GM23338 (cell line): ENCODE data around the gene SLC4A2. TPM values are rescaled to one million over a fixed set of nuclear protein-coding genes. Genes with fewer than 3 reads are reported as not detected.
A peak's percentile ranks its signal among the peaks of the same experiment; 100 is the strongest.

ENCODE experiments used
- ATAC-seq: fragments of 200-7000 bp; cut with Tn5 transposase; 3 replicates; pipeline ENCODE4 v1.9.1; 2020
- DNase-seq: peaks from one replicate; pipeline ENCODE4 v3.0.0-alpha.2; 2015; ENCODE audit warnings: low spot score
- H2AFZ ChIP-seq: fragments of 200-600 bp; sonication (generic); 2 replicates; pipeline ENCODE4 v1.8.0; 2016; ENCODE audit warnings: antibody characterized with exemption, mild to moderate bottlenecking, moderate library complexity
- H3F3A ChIP-seq: fragments of 200-600 bp; sonication (generic); replicated peaks from 2 replicates; pipeline ENCODE4 v1.8.0; 2017; ENCODE audit warnings: antibody characterized with exemption, mixed run types, low read depth
- H3K27ac ChIP-seq: fragments of 200-600 bp; sonication (generic); 2 replicates; pipeline ENCODE4 v1.6.1; 2016; ENCODE audit warnings: low read depth
- H3K27me3 ChIP-seq: fragments of 200-600 bp; sonication (generic); 2 replicates; pipeline ENCODE4 v1.8.0; 2016; ENCODE audit warnings: mild to moderate bottlenecking, mixed run types, moderate library complexity; ENCODE audit not compliant: insufficient read depth
- H3K36me3 ChIP-seq: fragments of 200-600 bp; sonication (generic); 2 replicates; pipeline ENCODE4 v1.8.0; 2016; ENCODE audit warnings: mild to moderate bottlenecking; ENCODE audit not compliant: insufficient read depth
- H3K4me1 ChIP-seq: fragments of 200-600 bp; sonication (generic); 2 replicates; pipeline ENCODE4 v1.8.0; 2016; ENCODE audit warnings: mild to moderate bottlenecking, moderate library complexity; ENCODE audit not compliant: insufficient read depth
- H3K4me2 ChIP-seq: fragments of 200-600 bp; sonication (generic); 2 replicates; pipeline ENCODE4 v1.7.1; 2017; ENCODE audit warnings: mixed run types
- H3K4me3 ChIP-seq: fragments of 200-600 bp; sonication (generic); 2 replicates; pipeline ENCODE4 v1.6.1; 2016; ENCODE audit warnings: mixed run types
- H3K79me2 ChIP-seq: fragments of 200-600 bp; sonication (generic); replicated peaks from 2 replicates; pipeline ENCODE4 v1.8.0; 2017; ENCODE audit warnings: mild to moderate bottlenecking; ENCODE audit not compliant: insufficient read depth
- H3K9me2 ChIP-seq: fragments of 200-600 bp; sonication (generic); 2 replicates; pipeline ENCODE4 v1.8.0; 2017; ENCODE audit not compliant: insufficient read depth
- H4K20me1 ChIP-seq: fragments of 200-600 bp; sonication (generic); replicated peaks from 2 replicates; pipeline ENCODE4 v1.8.0; 2017; ENCODE audit warnings: mild to moderate bottlenecking; ENCODE audit not compliant: insufficient read depth
- H3K27ac Mint-ChIP-seq: 2 replicates; pipeline ENCODE4 v1.8.0; 2020; ENCODE audit warnings: inconsistent platforms, mild to moderate bottlenecking, moderate library complexity, mixed read lengths
- H3K27me3 Mint-ChIP-seq: 3 replicates; pipeline ENCODE4 v1.8.0; 2022; ENCODE audit warnings: low read depth, mild to moderate bottlenecking, moderate library complexity, mixed read lengths, inconsistent platforms; ENCODE audit not compliant: insufficient read depth, poor library complexity
- H3K36me3 Mint-ChIP-seq: 3 replicates; pipeline ENCODE4 v1.8.0; 2021; ENCODE audit warnings: low read depth, mild to moderate bottlenecking, inconsistent platforms, moderate library complexity, mixed read lengths
- H3K4me1 Mint-ChIP-seq: 3 replicates; pipeline ENCODE4 v1.8.0; 2020; ENCODE audit warnings: mild to moderate bottlenecking, inconsistent platforms, mixed read lengths
- H3K4me3 Mint-ChIP-seq: 3 replicates; pipeline ENCODE4 v1.8.0; 2021; ENCODE audit warnings: moderate library complexity, mild to moderate bottlenecking, inconsistent platforms, mixed read lengths
- H3K9me3 Mint-ChIP-seq: 3 replicates; pipeline ENCODE4 v1.8.0; 2020; ENCODE audit warnings: moderate library complexity, mild to moderate bottlenecking, inconsistent platforms, mixed read lengths
- CREB1 ChIP-seq: fragments of 250-450 bp; sonication (Bioruptor Pico); IDR thresholded peaks from 2 replicates; pipeline ENCODE4 v1.5.0; 2020; ENCODE audit warnings: low read depth, mild to moderate bottlenecking, moderate library complexity
- EZH2 ChIP-seq: fragments of 200-600 bp; sonication (generic); IDR thresholded peaks from one replicate; pipeline ENCODE4 v1.8.0; 2017; ENCODE audit warnings: antibody characterized with exemption, mild to moderate bottlenecking, low read depth; ENCODE audit not compliant: unreplicated experiment
- EZH2phosphoT487 ChIP-seq: fragments of 200-600 bp; sonication (generic); IDR thresholded peaks from one replicate; pipeline ENCODE4 v1.8.1; 2018; ENCODE audit warnings: antibody characterized with exemption; ENCODE audit not compliant: unreplicated experiment
- JUNB ChIP-seq: IDR thresholded peaks from one replicate; pipeline ENCODE4 v1.6.1; 2016; ENCODE audit warnings: antibody characterized with exemption; ENCODE audit not compliant: unreplicated experiment
- NANOG ChIP-seq: IDR thresholded peaks from 2 replicates; pipeline ENCODE4 v1.6.1; 2016; ENCODE audit warnings: antibody characterized with exemption, borderline replicate concordance
- POLR2AphosphoS5 ChIP-seq: IDR thresholded peaks from 2 replicates; pipeline ENCODE4 v1.6.1; 2016; ENCODE audit warnings: antibody characterized with exemption, low read depth
- REST ChIP-seq: IDR thresholded peaks from one replicate; pipeline ENCODE4 v1.6.1; 2018; ENCODE audit warnings: antibody characterized with exemption; ENCODE audit not compliant: unreplicated experiment
- STAT1 ChIP-seq: IDR thresholded peaks from one replicate; pipeline ENCODE4 v1.6.1; 2016; ENCODE audit warnings: antibody characterized with exemption; ENCODE audit not compliant: unreplicated experiment
- ZNF114 ChIP-seq: fragments of 250-450 bp; sonication (Bioruptor Pico); IDR thresholded peaks from 2 replicates; pipeline ENCODE4 v1.5.0; 2020; ENCODE audit warnings: mild to moderate bottlenecking, moderate library complexity
- ZNF331 ChIP-seq: fragments of 250-450 bp; sonication (Bioruptor Pico); IDR thresholded peaks from 2 replicates; pipeline ENCODE4 v1.5.0; 2020; ENCODE audit warnings: low read depth, mild to moderate bottlenecking, moderate library complexity
- ZNF462 ChIP-seq: fragments of 250-450 bp; sonication (Bioruptor Pico); IDR thresholded peaks from 2 replicates; pipeline ENCODE4 v1.5.0; 2020; ENCODE audit warnings: mild to moderate bottlenecking, moderate library complexity
- polyA plus RNA-seq: library from polyadenylated mRNA; unstranded; fragments of >200 nt; fragmentation: Nextera tagmentation; extraction: Ambion mirVana; gene quantifications from 2 replicates; pipeline ENCODE4 v1.2.1, GENCODE V29; 2016
- total RNA-seq: library from RNA; depleted of rRNA; stranded (reverse); fragments of >200 nt; shearing (Covaris generic); gene quantifications from 2 replicates; pipeline ENCODE4 v1.2.3, GENCODE V29; 2014
- TF ChIP-seq, protein P1 (sequence below), 2 experiments: fragments of 200-600 bp in 1 of 2; sonication (generic) in 1 of 2; conservative IDR thresholded peaks; 2 replicates each; pipeline versions ENCODE4 v1.5.1 to v1.6.1; 2016 to 2017; ENCODE audit warnings: antibody characterized with exemption in 2 of 2, low read depth in 2 of 2, mild to moderate bottlenecking in 2 of 2, moderate library complexity in 1 of 2
- TF ChIP-seq, protein P2 (sequence below): IDR thresholded peaks from 2 replicates; pipeline ENCODE4 v1.6.1; 2016; ENCODE audit warnings: antibody characterized with exemption

SLC4A2 gene
- total and polyA plus RNA-seq, 2 experiments from 2014 or later: 64.8 to 106 TPM

DNA sequence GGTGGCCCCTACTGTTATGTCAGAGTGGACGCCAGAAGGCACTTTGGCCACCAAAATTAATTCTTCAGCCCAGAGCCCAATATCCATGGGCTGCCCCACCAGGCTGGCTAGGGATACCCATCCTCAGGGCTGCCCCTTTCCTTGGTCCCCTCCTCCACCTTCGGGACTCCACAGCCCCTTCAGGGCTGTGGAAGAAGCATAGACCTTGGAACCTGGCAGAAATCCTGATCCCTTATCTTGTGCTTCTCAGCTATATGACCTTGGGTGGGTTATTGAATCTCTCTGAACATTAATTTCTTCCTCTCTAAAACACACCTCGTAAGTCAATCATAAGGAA, 24.4 kb downstream of the SLC4A2 start:
- no peak for DNase-seq
- peaks cover 39% of the 10 kb centered on the region for H3K27me3 ChIP-seq
- no peak for ATAC-seq
- Mint-ChIP-seq H3K4me1 (peaks cover 35% of the 10 kb centered on the region), H3K27me3 (peaks cover 36% of the 10 kb centered on the region), H3K4me3 (peak overlapping the region; percentile 82), H3K27ac (no peak overlapping the region), H3K9me3 (peaks cover 2% of the 10 kb centered on the region; the same call in 1 of the 3 replicates), H3K36me3 (peaks cover 4% of the 10 kb centered on the region; the same call in 1 of the 3 replicates)
- H3K27ac ChIP-seq: no peak overlapping the region
- TF ChIP-seq CREB1 (CRISPR knock-in tag) (no peak), EZH2phosphoT487 (no peak), NANOG (no peak), ZNF462 (CRISPR knock-in tag) (no peak), STAT1 (no peak), POLR2AphosphoS5 (no peak), REST (no peak), ZNF114 (CRISPR knock-in tag) (no peak), JUNB (no peak), ZNF331 (CRISPR knock-in tag) (no peak), EZH2 (no peak)
- TF ChIP-seq, protein P1, sequence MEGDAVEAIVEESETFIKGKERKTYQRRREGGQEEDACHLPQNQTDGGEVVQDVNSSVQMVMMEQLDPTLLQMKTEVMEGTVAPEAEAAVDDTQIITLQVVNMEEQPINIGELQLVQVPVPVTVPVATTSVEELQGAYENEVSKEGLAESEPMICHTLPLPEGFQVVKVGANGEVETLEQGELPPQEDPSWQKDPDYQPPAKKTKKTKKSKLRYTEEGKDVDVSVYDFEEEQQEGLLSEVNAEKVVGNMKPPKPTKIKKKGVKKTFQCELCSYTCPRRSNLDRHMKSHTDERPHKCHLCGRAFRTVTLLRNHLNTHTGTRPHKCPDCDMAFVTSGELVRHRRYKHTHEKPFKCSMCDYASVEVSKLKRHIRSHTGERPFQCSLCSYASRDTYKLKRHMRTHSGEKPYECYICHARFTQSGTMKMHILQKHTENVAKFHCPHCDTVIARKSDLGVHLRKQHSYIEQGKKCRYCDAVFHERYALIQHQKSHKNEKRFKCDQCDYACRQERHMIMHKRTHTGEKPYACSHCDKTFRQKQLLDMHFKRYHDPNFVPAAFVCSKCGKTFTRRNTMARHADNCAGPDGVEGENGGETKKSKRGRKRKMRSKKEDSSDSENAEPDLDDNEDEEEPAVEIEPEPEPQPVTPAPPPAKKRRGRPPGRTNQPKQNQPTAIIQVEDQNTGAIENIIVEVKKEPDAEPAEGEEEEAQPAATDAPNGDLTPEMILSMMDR (conservative IDR thresholded peaks at IDR 0.05; ENCODE audit: low read depth in 2 of 2): no peak
- TF ChIP-seq, protein P2, sequence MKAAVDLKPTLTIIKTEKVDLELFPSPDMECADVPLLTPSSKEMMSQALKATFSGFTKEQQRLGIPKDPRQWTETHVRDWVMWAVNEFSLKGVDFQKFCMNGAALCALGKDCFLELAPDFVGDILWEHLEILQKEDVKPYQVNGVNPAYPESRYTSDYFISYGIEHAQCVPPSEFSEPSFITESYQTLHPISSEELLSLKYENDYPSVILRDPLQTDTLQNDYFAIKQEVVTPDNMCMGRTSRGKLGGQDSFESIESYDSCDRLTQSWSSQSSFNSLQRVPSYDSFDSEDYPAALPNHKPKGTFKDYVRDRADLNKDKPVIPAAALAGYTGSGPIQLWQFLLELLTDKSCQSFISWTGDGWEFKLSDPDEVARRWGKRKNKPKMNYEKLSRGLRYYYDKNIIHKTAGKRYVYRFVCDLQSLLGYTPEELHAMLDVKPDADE: no peak
- peak overlapping the region; percentile 96 for H2AFZ ChIP-seq
- peaks cover 19% of the 10 kb centered on the region for H4K20me1 ChIP-seq
- H3F3A ChIP-seq: peaks cover 20% of the 10 kb centered on the region
- H3K4me3 ChIP-seq: peak overlapping the region; percentile 79
- H3K79me2 ChIP-seq: peaks cover 21% of the 10 kb centered on the region
- peaks cover 37% of the 10 kb centered on the region for H3K4me1 ChIP-seq
- no peaks in the 10 kb centered on the region for H3K36me3 ChIP-seq
- peak overlapping the region; percentile 98 for H3K4me2 ChIP-seq
- H3K9me2 ChIP-seq: no peaks in the 10 kb centered on the region
